ENCODE results near the gene PTPRN2.

PTPRN2 gene

DNA sequence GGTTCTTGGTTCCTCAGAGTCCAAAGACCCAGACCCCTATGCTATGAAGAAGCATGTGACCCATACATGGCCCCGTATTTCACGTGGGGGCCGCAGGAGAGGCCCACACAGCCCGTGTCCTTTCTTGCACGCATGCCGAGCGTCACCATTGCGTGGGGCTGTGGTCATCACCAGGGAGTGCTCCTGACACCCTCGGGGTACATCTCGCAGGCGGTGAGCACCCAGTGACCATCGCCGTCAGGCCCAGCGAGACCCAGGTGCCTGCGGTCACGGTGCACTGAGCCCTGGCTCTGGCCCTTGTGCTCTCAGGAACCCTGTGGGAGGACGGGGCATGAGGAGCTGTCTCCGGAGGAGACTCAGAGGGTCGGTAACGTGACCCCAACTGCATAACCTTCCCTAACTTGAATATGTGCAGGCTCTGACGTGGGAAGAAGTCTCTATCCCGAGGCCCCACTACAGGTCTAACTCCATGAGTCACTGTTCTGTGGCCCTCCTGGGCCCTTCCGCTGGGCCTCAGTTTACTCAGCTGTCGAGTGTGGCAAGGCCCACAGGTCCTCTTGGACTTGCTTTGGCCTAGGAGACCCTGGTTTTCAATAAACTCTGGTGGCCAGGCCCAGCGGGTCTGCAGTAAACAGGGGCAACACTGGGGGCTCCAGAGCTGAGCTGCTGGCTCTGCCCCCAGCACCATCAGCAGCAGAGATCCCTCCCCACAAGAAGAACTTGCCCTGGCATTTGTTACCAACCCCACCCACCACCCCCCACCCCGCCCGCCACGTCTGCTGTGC is 503.9 kb downstream of the PTPRN2 start:
- H3K4me3 ChIP-seq (ENCODE audit: low read length) = no peak overlapping the region
- no peak for DNase-seq (ENCODE audit: low read depth)
- TF ChIP-seq, protein P1, sequence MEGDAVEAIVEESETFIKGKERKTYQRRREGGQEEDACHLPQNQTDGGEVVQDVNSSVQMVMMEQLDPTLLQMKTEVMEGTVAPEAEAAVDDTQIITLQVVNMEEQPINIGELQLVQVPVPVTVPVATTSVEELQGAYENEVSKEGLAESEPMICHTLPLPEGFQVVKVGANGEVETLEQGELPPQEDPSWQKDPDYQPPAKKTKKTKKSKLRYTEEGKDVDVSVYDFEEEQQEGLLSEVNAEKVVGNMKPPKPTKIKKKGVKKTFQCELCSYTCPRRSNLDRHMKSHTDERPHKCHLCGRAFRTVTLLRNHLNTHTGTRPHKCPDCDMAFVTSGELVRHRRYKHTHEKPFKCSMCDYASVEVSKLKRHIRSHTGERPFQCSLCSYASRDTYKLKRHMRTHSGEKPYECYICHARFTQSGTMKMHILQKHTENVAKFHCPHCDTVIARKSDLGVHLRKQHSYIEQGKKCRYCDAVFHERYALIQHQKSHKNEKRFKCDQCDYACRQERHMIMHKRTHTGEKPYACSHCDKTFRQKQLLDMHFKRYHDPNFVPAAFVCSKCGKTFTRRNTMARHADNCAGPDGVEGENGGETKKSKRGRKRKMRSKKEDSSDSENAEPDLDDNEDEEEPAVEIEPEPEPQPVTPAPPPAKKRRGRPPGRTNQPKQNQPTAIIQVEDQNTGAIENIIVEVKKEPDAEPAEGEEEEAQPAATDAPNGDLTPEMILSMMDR (conservative IDR thresholded peaks at IDR 0.05; ENCODE audit: low read length) = no peak

DNA sequence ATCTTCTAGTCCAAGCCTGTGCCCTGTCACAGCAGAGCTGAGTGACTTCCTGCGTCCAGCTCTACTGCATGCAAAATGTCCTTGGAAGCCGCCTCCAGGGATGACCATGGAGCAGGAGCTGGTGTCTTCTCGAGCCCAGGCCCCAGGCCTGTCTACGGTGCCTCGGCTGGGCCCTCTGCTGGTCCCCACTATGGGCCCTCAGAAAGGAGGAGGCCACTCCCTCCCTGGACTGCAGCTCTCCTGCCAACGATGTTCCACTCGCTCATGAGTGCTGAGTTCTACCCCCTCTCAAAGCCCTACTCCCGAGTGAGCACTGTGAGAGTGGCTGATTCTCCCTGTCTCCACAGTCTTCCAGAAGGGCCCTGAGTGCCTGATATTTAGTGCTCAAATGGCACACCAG is 504.9 kb downstream of the PTPRN2 start:
- DNase-seq (ENCODE audit: low read depth) = no peak
- TF ChIP-seq, protein P1 (conservative IDR thresholded peaks at IDR 0.05; ENCODE audit: low read length) = no peak

DNA sequence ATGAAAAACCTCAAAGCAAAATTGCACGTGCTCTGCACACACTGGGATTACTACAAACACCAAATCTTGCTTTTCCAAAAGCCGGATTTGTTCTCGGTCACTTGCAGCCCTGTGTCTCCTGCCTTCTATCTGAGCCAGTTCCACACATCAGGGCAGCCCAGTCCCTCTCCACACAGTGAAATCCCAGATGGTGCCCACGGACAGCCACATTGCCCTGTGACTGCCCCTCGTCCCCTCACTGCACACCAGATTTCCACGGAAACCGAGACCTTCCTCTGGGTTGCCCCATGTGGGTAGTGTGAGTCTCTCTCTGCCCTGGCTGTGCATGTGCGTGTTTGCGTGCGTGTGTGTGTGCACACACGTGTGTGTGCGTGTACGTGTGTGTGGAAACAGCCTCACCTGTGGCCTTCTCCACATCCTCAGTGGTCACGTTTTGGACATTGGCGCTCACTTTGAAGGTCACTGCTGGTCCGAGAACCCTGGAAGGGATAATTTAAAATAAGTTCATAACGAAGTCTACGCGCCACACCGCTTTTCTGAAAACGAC is 506.7 kb downstream of the PTPRN2 start:
- H3K4me3 ChIP-seq (ENCODE audit: low read length) = no peak overlapping the region
- TF ChIP-seq, protein P1 (conservative IDR thresholded peaks at IDR 0.05; ENCODE audit: low read length) = no peak
- no peak for DNase-seq (ENCODE audit: low read depth)

More for the DNA sequence above, 504.9 kb downstream of the PTPRN2 start:
- no peak overlapping the region for H3K4me3 ChIP-seq (ENCODE audit: low read length)

DNA sequence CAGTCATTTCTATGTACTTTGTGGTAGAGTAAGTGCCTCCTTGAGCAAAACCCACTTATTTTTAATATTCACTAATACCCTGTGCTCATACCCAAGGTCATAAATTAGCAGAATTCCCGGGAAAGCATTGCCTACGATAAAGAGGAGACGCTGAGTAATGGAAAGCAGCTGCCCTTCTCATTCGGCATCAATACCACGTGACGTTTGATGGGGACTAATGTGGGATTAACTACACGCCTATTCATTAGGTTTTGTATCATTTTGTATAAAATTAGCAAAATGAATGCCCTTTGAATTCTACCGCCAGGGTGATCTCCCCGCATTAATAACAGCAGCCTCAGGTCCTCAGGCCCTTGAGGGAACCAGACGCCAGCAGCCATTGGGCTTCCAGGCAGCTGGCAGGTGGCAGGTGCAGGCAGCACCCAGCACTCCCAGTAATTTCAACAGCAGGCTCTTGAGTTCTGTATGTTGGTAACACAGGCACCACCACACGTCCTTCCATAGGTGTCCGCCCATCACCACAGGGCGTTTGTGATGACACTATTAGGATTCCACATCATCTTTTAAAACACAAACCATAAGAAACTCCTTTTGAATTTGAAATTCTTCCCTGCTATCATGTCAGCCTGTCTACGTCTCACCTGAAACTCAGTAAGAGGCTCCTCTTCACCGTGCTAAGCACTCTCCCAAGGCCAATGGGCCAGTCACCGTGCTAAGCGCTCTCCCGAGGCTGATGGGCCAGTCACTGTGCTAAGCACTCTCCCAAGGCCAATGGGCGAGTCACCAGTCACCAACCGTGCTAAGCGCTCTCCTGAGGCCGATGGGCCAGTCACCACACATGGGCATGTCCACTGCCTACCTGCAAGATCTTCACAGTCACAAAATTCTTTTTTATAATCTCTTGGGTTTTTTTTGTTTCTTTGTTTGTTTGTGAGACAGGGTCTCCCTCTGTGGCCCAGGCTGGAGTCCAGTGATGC is 509.4 kb downstream of the PTPRN2 start:
- no peak for DNase-seq (ENCODE audit: low read depth)
- H3K4me3 ChIP-seq (ENCODE audit: low read length) = no peak overlapping the region
- TF ChIP-seq, protein P1 (conservative IDR thresholded peaks at IDR 0.05; ENCODE audit: low read length) = no peak

DNA sequence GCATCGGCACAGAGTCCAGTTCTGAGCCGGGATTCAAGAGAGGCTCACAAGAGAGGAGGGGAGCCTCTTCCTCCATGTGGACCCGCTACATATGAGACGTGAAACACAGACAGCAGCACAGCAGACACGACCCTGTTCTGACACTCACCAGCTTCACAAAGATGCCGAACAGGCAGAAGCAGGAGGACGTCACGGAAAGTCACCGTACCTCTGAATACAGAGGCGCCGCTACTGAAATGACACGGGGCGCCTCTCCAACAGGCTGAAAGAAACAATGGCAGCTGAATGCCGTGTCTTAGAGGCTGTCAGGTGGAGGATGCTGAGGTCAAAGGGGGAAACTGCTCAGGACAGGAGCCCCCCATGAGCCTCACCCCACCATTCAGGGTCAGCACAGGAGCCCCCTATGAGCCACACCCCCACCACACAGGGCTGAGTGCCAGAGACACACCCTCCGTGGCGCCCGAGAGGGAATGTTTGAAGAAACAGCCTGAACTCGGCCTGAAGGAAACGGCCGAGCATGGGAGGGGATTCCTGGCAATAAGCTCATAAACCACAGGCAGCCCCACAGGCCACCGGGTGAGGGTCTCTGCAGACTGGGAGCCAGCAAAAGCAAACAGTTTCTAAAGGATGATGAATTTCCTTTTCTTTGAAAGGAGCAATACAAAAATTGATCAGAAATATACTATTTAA is 510.3 kb downstream of the PTPRN2 start:
- no peak overlapping the region for H3K4me3 ChIP-seq (ENCODE audit: low read length)
- TF ChIP-seq, protein P1 (conservative IDR thresholded peaks at IDR 0.05; ENCODE audit: low read length) = no peak
- DNase-seq (ENCODE audit: low read depth) = no peak

DNA sequence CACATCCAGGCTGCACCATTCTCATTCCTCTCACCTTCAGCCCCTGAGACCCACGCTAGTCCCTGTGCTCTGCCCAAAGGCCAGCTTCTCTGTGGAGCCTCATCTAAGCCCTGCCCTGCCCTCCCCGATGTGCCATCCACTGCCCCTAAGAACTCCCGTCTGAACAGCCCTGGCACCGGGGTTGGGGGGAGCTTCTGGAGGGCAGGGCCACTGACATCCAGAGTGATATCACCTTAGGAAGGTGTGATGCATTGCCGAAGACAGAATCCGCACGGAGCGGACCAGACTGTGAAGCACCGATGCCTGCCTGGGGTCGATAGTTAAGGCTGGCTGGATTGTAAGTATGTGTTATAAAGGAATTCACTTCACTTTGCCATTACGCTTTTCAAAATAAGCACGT is 511.0 kb downstream of the PTPRN2 start:
- no peak for DNase-seq (ENCODE audit: low read depth)
- TF ChIP-seq, protein P1 (conservative IDR thresholded peaks at IDR 0.05; ENCODE audit: low read length) = no peak
- H3K4me3 ChIP-seq (ENCODE audit: low read length) = no peak overlapping the region

Measured in AG10803 (cell line).